Stimulated activated CD8-positive, alpha-beta memory T cell treated with anti-CD3 and anti-CD28 coated beads, Interleukin-2, amount 100 ng/mL, for 1 hour (primary cell): ENCODE data around the gene WSCD1.

Experiments
- DNase-seq, 2 donors: peaks; one replicate each; pipeline ENCODE4 v3.0.0-alpha.2; 2020; ENCODE audit warnings: low read depth in 2 of 2

WSCD1 gene

GRCh38 chr17:6108382-6108781, 38.2 kb downstream of the WSCD1 start:
- DNase-seq = no peak

GRCh38 chr17:6108987-6109386, 38.8 kb downstream of the WSCD1 start:
- DNase-seq = no peak

- no peak for DNase-seq
These were observed 39.4 kb downstream of the WSCD1 start for GRCh38 chr17:6109536-6109935.

GRCh38 chr17:6110088-6110487, 39.9 kb downstream of the WSCD1 start:
- DNase-seq = no peak

- no peak for DNase-seq
These were observed 40.4 kb downstream of the WSCD1 start for GRCh38 chr17:6110592-6110991.

- DNase-seq = no peak
These were observed 50.2 kb downstream of the WSCD1 start for GRCh38 chr17:6120351-6120750.

GRCh38 chr17:6124856-6125255, 54.7 kb downstream of the WSCD1 start:
- DNase-seq = no peak

- no peak for DNase-seq
These were observed 56.6 kb downstream of the WSCD1 start for GRCh38 chr17:6126768-6127167.

GRCh38 chr17:6134721-6135120, 64.5 kb downstream of the WSCD1 start:
- DNase-seq = no peak

GRCh38 chr17:6135236-6135635, 65.1 kb downstream of the WSCD1 start:
- no peak for DNase-seq

GRCh38 chr17:6135996-6136395, 65.8 kb downstream of the WSCD1 start:
- no peak for DNase-seq

- no peak for DNase-seq
These were observed 67.7 kb downstream of the WSCD1 start for GRCh38 chr17:6137716-6138502.

GRCh38 chr17:6138761-6139446, 68.7 kb downstream of the WSCD1 start:
- no peak for DNase-seq

GRCh38 chr17:6139447-6139832, 69.3 kb downstream of the WSCD1 start:
- no peak for DNase-seq

GRCh38 chr17:6140188-6140587, 70.0 kb downstream of the WSCD1 start:
- no peak for DNase-seq

- no peak for DNase-seq
These were observed 70.7 kb downstream of the WSCD1 start for GRCh38 chr17:6140728-6141330.

GRCh38 chr17:6142701-6143100, 72.5 kb downstream of the WSCD1 start:
- no peak for DNase-seq

GRCh38 chr17:6145946-6146345, 75.8 kb downstream of the WSCD1 start:
- DNase-seq = no peak

- no peak for DNase-seq
These were observed 76.9 kb downstream of the WSCD1 start for GRCh38 chr17:6147042-6147441.

- DNase-seq = no peak
These were observed 83.2 kb downstream of the WSCD1 start for GRCh38 chr17:6153375-6153774.

GRCh38 chr17:6157716-6158115, 87.5 kb downstream of the WSCD1 start:
- no peak for DNase-seq

- DNase-seq = no peak
These were observed 89.5 kb downstream of the WSCD1 start for GRCh38 chr17:6159541-6160231.

- DNase-seq = no peak
These were observed 90.0 kb downstream of the WSCD1 start for GRCh38 chr17:6160232-6160555.
